Measurements from ENCODE around the gene MYO7A.

Gene MYO7A

DNA sequence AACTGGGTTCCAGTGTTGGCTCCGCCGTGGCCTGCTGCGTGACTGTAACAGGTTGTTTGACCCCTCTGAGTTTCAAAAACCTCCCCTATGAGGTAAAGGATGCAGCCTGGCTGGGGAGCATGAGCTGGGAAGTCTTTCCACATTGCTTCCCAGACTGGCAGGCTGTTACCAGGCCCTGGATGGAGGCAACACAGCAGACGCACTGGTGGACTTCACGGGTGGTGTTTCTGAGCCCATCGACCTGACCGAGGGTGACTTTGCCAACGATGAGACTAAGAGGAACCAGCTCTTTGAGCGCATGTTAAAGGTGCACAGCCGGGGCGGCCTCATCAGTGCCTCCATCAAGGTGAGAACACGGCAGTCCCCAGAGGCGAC, 14.0 kb upstream of the MYO7A start:
- no peaks in the 10 kb centered on the region for H3K9me3 ChIP-seq (ENCODE audit: control insufficient read depth, low read length)
- no peak overlapping the region for H3K4me3 ChIP-seq (ENCODE audit: low read length)
- no peak overlapping the region for H3K9ac ChIP-seq (ENCODE audit: low read length)
- DNase-seq (ENCODE audit: low read depth), result no peak
- H3K4me1 ChIP-seq (ENCODE audit: control insufficient read depth, insufficient read depth, low read length), result peaks cover 13% of the 10 kb centered on the region
- H3K27me3 ChIP-seq (replicated peaks; ENCODE audit: control insufficient read depth, insufficient read depth, low read length), result no peaks in the 10 kb centered on the region
- peaks cover 29% of the 10 kb centered on the region for H3K36me3 ChIP-seq (ENCODE audit: control insufficient read depth, insufficient read depth, low read length, severe bottlenecking)

DNA sequence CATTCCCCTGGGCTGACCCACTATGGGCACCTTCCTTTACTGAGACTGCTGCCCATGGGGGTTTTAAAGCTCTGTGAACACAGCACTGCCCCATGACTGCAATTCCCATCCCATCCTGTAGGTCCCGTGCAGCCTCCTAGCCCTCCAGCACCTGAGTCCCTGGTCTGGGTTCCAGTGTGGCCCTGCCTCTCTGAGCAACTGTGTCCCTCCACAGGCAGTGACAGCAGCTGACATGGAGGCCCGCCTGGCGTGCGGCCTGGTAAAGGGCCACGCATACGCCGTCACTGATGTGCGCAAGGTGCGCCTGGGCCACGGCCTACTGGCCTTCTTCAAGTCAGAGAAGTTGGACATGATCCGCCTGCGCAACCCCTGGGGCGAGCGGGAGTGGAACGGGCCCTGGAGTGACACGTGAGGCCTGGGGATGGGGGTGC, 12.8 kb upstream of the MYO7A start:
- H3K4me1 ChIP-seq (ENCODE audit: control insufficient read depth, insufficient read depth, low read length), result peaks cover 1% of the 10 kb centered on the region
- H3K36me3 ChIP-seq (ENCODE audit: control insufficient read depth, insufficient read depth, low read length, severe bottlenecking), result peaks cover 38% of the 10 kb centered on the region
- H3K4me3 ChIP-seq (ENCODE audit: low read length), result no peak overlapping the region
- H3K9me3 ChIP-seq (ENCODE audit: control insufficient read depth, low read length), result no peaks in the 10 kb centered on the region
- DNase-seq (ENCODE audit: low read depth), result no peak
- H3K27me3 ChIP-seq (replicated peaks; ENCODE audit: control insufficient read depth, insufficient read depth, low read length), result no peaks in the 10 kb centered on the region
- H3K9ac ChIP-seq (ENCODE audit: low read length), result no peak overlapping the region

DNA sequence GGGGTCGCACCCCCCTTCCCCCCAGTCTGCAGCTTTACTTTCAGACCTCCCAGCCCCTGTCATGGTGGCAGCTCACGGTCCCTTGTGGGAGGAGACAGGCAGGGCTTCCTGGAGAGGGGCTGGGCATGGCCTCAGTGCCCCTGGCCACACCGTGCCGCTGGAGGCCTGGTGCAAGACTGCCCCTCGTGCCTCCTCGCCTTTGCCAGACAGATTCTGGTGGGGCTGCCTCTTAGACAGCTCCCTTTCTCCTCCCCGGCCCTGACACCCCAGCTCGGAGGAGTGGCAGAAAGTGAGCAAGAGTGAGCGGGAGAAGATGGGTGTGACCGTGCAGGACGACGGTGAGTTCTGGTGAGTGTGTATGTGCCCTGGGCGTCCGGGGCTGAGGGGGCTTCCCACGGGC, 12.1 kb upstream of the MYO7A start:
- Histone ChIP-seq H3K36me3 (ENCODE audit: control insufficient read depth, insufficient read depth, low read length, severe bottlenecking) (peaks cover 45% of the 10 kb centered on the region), H3K9me3 (ENCODE audit: control insufficient read depth, low read length) (no peaks in the 10 kb centered on the region), H3K4me3 (ENCODE audit: low read length) (no peak overlapping the region), H3K4me1 (ENCODE audit: control insufficient read depth, insufficient read depth, low read length) (no peaks in the 10 kb centered on the region), H3K27me3 (replicated peaks; ENCODE audit: control insufficient read depth, insufficient read depth, low read length) (no peaks in the 10 kb centered on the region), H3K9ac (ENCODE audit: low read length) (no peak overlapping the region)
- DNase-seq (ENCODE audit: low read depth), result no peak

GRCh38 chr11:77117492-77117891, 10.6 kb upstream of the MYO7A start:
- Histone ChIP-seq H3K36me3 (ENCODE audit: control insufficient read depth, insufficient read depth, low read length, severe bottlenecking) (peaks cover 58% of the 10 kb centered on the region), H3K9ac (ENCODE audit: low read length) (no peak overlapping the region), H3K4me3 (ENCODE audit: low read length) (no peak overlapping the region), H3K27me3 (replicated peaks; ENCODE audit: control insufficient read depth, insufficient read depth, low read length) (no peaks in the 10 kb centered on the region), H3K9me3 (ENCODE audit: control insufficient read depth, low read length) (no peaks in the 10 kb centered on the region), H3K4me1 (ENCODE audit: control insufficient read depth, insufficient read depth, low read length) (no peaks in the 10 kb centered on the region)
- DNase-seq (ENCODE audit: low read depth), result no peak

- no peak for DNase-seq (ENCODE audit: low read depth)
- H3K27me3 ChIP-seq (replicated peaks; ENCODE audit: control insufficient read depth, insufficient read depth, low read length), result no peaks in the 10 kb centered on the region
- H3K9ac ChIP-seq (ENCODE audit: low read length), result no peak overlapping the region
- H3K36me3 ChIP-seq (ENCODE audit: control insufficient read depth, insufficient read depth, low read length, severe bottlenecking), result peaks cover 64% of the 10 kb centered on the region
- no peaks in the 10 kb centered on the region for H3K4me1 ChIP-seq (ENCODE audit: control insufficient read depth, insufficient read depth, low read length)
- H3K9me3 ChIP-seq (ENCODE audit: control insufficient read depth, low read length), result no peaks in the 10 kb centered on the region
- H3K4me3 ChIP-seq (ENCODE audit: low read length), result no peak overlapping the region
Observed at GRCh38 chr11:77118086-77118485, 10.0 kb upstream of the MYO7A start.

- H3K4me3 ChIP-seq (ENCODE audit: low read length), result no peak overlapping the region
- no peaks in the 10 kb centered on the region for H3K4me1 ChIP-seq (ENCODE audit: control insufficient read depth, insufficient read depth, low read length)
- no peak overlapping the region for H3K9ac ChIP-seq (ENCODE audit: low read length)
- no peaks in the 10 kb centered on the region for H3K9me3 ChIP-seq (ENCODE audit: control insufficient read depth, low read length)
- peaks cover 72% of the 10 kb centered on the region for H3K36me3 ChIP-seq (ENCODE audit: control insufficient read depth, insufficient read depth, low read length, severe bottlenecking)
- H3K27me3 ChIP-seq (replicated peaks; ENCODE audit: control insufficient read depth, insufficient read depth, low read length), result no peaks in the 10 kb centered on the region
- DNase-seq (ENCODE audit: low read depth), result no peak
Observed at GRCh38 chr11:77118971-77119370, 9.1 kb upstream of the MYO7A start.

DNA sequence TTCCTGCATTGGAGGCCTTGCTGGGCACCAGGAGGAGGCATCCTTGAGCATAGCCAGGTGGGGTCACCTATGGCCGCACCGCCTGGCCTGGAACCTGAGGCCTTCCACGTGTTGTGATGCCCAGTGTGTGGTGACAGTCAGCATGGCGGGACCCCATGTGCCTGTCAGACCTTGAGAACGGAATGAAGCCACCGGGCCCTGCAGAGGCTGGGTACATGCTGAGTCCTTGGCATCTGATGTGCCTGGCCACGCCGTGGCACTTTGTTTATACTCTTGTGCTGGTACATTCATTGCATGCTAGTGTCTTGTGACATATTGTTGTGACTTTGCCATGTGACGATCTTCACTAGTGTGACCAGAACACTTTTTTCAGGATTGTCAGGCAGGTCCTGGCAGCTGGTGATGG, 8.5 kb upstream of the MYO7A start:
- H3K36me3 ChIP-seq (ENCODE audit: control insufficient read depth, insufficient read depth, low read length, severe bottlenecking), result peaks cover 74% of the 10 kb centered on the region
- H3K9ac ChIP-seq (ENCODE audit: low read length), result no peak overlapping the region
- no peak for DNase-seq (ENCODE audit: low read depth)
- H3K27me3 ChIP-seq (replicated peaks; ENCODE audit: control insufficient read depth, insufficient read depth, low read length), result no peaks in the 10 kb centered on the region
- no peaks in the 10 kb centered on the region for H3K4me1 ChIP-seq (ENCODE audit: control insufficient read depth, insufficient read depth, low read length)
- no peaks in the 10 kb centered on the region for H3K9me3 ChIP-seq (ENCODE audit: control insufficient read depth, low read length)
- H3K4me3 ChIP-seq (ENCODE audit: low read length), result no peak overlapping the region

DNA sequence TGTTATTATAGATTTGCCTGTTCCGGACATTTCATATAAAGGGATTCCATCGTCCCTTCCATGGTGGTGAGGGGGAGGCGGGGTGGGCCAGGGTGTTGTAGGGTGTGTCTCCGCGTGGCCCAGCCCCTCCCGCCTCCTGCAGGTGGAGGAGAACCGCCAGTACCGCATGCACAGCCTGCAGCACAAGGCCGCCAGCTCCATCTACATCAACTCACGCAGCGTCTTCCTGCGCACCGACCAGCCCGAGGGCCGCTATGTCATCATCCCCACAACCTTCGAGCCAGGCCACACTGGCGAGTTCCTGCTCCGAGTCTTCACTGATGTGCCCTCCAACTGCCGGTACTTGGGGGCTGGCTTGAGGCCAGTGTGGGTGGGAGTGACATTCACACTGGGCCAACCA, 7.5 kb upstream of the MYO7A start:
- H3K4me3 ChIP-seq (ENCODE audit: low read length), result no peak overlapping the region
- no peak for DNase-seq (ENCODE audit: low read depth)
- no peaks in the 10 kb centered on the region for H3K4me1 ChIP-seq (ENCODE audit: control insufficient read depth, insufficient read depth, low read length)
- peaks cover 80% of the 10 kb centered on the region for H3K36me3 ChIP-seq (ENCODE audit: control insufficient read depth, insufficient read depth, low read length, severe bottlenecking)
- H3K9me3 ChIP-seq (ENCODE audit: control insufficient read depth, low read length), result no peaks in the 10 kb centered on the region
- H3K9ac ChIP-seq (ENCODE audit: low read length), result no peak overlapping the region
- no peaks in the 10 kb centered on the region for H3K27me3 ChIP-seq (replicated peaks; ENCODE audit: control insufficient read depth, insufficient read depth, low read length)

- H3K9me3 ChIP-seq (ENCODE audit: control insufficient read depth, low read length), result no peaks in the 10 kb centered on the region
- H3K36me3 ChIP-seq (ENCODE audit: control insufficient read depth, insufficient read depth, low read length, severe bottlenecking), result peaks cover 78% of the 10 kb centered on the region
- no peaks in the 10 kb centered on the region for H3K4me1 ChIP-seq (ENCODE audit: control insufficient read depth, insufficient read depth, low read length)
- H3K9ac ChIP-seq (ENCODE audit: low read length), result no peak overlapping the region
- no peak for DNase-seq (ENCODE audit: low read depth)
- no peak overlapping the region for H3K4me3 ChIP-seq (ENCODE audit: low read length)
- no peaks in the 10 kb centered on the region for H3K27me3 ChIP-seq (replicated peaks; ENCODE audit: control insufficient read depth, insufficient read depth, low read length)
Observed at GRCh38 chr11:77121096-77121640, 6.9 kb upstream of the MYO7A start.

DNA sequence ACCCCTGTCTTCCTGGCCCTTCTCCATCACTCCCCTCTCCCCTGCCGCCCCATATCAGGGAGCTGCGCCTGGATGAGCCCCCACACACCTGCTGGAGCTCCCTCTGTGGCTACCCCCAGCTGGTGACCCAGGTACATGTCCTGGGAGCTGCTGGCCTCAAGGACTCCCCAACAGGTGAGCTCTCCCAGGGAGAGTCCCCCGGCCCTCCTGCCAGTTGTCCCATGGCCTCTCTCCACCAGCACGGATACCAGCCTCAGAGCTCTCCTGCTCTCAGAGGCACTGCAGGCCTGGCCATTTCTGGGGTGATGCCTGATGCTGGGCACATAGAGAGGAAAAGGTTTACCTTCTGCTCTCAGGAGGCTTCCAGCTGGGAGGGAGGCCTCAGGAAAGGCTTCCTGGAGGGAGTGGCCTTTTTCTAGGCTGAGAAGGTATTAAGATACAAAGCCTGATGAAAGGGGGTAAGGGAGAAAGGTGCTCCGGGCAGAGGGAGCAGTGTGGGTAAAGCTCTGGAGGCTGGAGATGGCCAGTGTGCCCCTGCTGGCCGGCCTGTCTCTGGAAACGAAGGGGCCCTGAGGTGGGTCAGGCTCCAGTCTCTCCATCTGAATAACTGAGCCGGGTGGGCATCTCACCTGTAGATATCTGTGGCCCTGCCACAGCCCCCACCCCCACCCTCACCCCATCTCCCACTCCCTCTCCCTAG, 6.0 kb upstream of the MYO7A start:
- Histone ChIP-seq H3K9ac (ENCODE audit: low read length) (no peak overlapping the region), H3K27me3 (replicated peaks; ENCODE audit: control insufficient read depth, insufficient read depth, low read length) (no peaks in the 10 kb centered on the region), H3K4me3 (ENCODE audit: low read length) (no peak overlapping the region), H3K9me3 (ENCODE audit: control insufficient read depth, low read length) (no peaks in the 10 kb centered on the region), H3K36me3 (ENCODE audit: control insufficient read depth, insufficient read depth, low read length, severe bottlenecking) (peaks cover 76% of the 10 kb centered on the region), H3K4me1 (ENCODE audit: control insufficient read depth, insufficient read depth, low read length) (peaks cover 4% of the 10 kb centered on the region)
- DNase-seq (ENCODE audit: low read depth), result no peak

DNA sequence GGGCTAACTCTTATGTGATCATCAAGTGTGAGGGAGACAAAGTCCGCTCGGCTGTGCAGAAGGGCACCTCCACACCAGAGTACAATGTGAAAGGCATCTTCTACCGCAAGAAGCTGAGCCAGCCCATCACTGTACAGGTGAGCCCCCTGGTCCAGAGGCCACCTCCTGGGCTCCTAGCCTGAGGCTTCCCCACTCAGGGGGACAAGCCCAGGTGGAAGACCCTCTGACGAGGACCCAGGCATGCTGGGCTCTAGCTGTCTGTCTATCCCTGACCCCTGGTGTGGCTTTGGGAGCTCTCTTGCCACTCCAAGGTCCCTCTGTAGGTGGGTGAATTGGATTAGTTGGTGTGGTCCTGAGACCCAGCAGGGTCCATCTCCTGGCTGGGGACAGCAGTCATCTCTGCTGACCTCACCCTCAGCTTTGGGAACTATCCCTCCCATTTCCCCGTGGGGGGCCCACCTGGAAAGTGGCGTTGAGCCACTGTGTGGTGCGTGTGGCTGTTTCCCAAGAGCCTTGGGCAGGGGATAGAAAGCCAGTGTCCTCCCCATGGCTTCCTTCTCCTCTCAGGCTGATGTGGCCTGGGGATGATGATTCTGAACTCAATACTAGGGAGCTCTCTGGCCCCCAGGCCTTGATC, 5.4 kb upstream of the MYO7A start:
- Histone ChIP-seq H3K27me3 (replicated peaks; ENCODE audit: control insufficient read depth, insufficient read depth, low read length) (peaks cover 2% of the 10 kb centered on the region), H3K4me1 (ENCODE audit: control insufficient read depth, insufficient read depth, low read length) (peaks cover 9% of the 10 kb centered on the region), H3K4me3 (ENCODE audit: low read length) (no peak overlapping the region), H3K9ac (ENCODE audit: low read length) (no peak overlapping the region), H3K9me3 (ENCODE audit: control insufficient read depth, low read length) (no peaks in the 10 kb centered on the region), H3K36me3 (ENCODE audit: control insufficient read depth, insufficient read depth, low read length, severe bottlenecking) (peaks cover 70% of the 10 kb centered on the region)
- no peak for DNase-seq (ENCODE audit: low read depth)

Data from adipocyte (in vitro differentiated cells).